DND-41 (cell line): ENCODE measurements around the gene ZFYVE28.

Experiments used
- ATAC-seq: fragments of 200-7000 bp; cut with Tn5 transposase; 3 replicates; pipeline ENCODE4 v1.9.1; 2021; ENCODE audit warnings: low read depth; ENCODE audit not compliant: insufficient read depth
- DNase-seq: peaks from one replicate; pipeline ENCODE4 v3.0.0-alpha.2; 2020
- H2AFZ ChIP-seq: 2 replicates; pipeline ENCODE4 v1.6.0; 2012; ENCODE audit warnings: low read depth, low read length
- H3K27ac ChIP-seq: 2 replicates; pipeline ENCODE4 v1.5.1; 2012; ENCODE audit warnings: low read length, inconsistent platforms
- H3K27me3 ChIP-seq: fragments of 200-600 bp; sonication (generic); 2 replicates; pipeline ENCODE4 v1.6.0; 2012; ENCODE audit warnings: low read length, mild to moderate bottlenecking, inconsistent platforms; ENCODE audit not compliant: insufficient read depth, poor library complexity
- H3K36me3 ChIP-seq: 2 replicates; pipeline ENCODE4 v1.5.1; 2012; ENCODE audit warnings: low read length, inconsistent platforms; ENCODE audit not compliant: insufficient read depth
- H3K4me1 ChIP-seq: 2 replicates; pipeline ENCODE4 v1.5.1; 2012; ENCODE audit warnings: mild to moderate bottlenecking, low read length; ENCODE audit not compliant: insufficient read depth
- H3K4me2 ChIP-seq: 2 replicates; pipeline ENCODE4 v1.6.0; 2012; ENCODE audit warnings: mild to moderate bottlenecking, moderate library complexity, low read length, inconsistent platforms; ENCODE audit not compliant: insufficient read depth
- H3K4me3 ChIP-seq, 2 experiments: fragments of 200-600 bp in 1 of 2; shearing (Covaris generic) in 1 of 2; 2 replicates each; pipeline ENCODE4 v1.5.1; 2012 to 2016; ENCODE audit warnings: inconsistent platforms in 2 of 2, low read length in 2 of 2, mild to moderate bottlenecking in 2 of 2, low read depth in 1 of 2, moderate library complexity in 1 of 2
- H3K79me2 ChIP-seq: 2 replicates; pipeline ENCODE4 v1.6.0; 2012; ENCODE audit warnings: low read length, inconsistent platforms; ENCODE audit not compliant: insufficient read depth
- H3K9ac ChIP-seq: 2 replicates; pipeline ENCODE4 v1.6.0; 2012; ENCODE audit warnings: low read depth, mild to moderate bottlenecking, inconsistent platforms, low read length, moderate library complexity
- H3K9me3 ChIP-seq: 2 replicates; pipeline ENCODE4 v1.5.1; 2012; ENCODE audit warnings: low read length, moderate library complexity, mild to moderate bottlenecking, inconsistent platforms; ENCODE audit not compliant: insufficient read depth, severe bottlenecking
- H4K20me1 ChIP-seq: 2 replicates; pipeline ENCODE4 v1.6.0; 2012; ENCODE audit warnings: low read length; ENCODE audit not compliant: insufficient read depth
- CTCF ChIP-seq: IDR thresholded peaks from 2 replicates; pipeline ENCODE4 v1.5.1; 2012; ENCODE audit warnings: borderline replicate concordance, low read length, moderate library complexity, mild to moderate bottlenecking; ENCODE audit not compliant: poor library complexity, severe bottlenecking; ENCODE audit errors: extremely low read depth
- EZH2 ChIP-seq: IDR thresholded peaks from 3 replicates; pipeline ENCODE4 v1.6.1; 2012; ENCODE audit warnings: borderline replicate concordance, low read depth, mild to moderate bottlenecking, moderate library complexity, low read length, inconsistent platforms; ENCODE audit not compliant: severe bottlenecking

Gene ZFYVE28

DNA sequence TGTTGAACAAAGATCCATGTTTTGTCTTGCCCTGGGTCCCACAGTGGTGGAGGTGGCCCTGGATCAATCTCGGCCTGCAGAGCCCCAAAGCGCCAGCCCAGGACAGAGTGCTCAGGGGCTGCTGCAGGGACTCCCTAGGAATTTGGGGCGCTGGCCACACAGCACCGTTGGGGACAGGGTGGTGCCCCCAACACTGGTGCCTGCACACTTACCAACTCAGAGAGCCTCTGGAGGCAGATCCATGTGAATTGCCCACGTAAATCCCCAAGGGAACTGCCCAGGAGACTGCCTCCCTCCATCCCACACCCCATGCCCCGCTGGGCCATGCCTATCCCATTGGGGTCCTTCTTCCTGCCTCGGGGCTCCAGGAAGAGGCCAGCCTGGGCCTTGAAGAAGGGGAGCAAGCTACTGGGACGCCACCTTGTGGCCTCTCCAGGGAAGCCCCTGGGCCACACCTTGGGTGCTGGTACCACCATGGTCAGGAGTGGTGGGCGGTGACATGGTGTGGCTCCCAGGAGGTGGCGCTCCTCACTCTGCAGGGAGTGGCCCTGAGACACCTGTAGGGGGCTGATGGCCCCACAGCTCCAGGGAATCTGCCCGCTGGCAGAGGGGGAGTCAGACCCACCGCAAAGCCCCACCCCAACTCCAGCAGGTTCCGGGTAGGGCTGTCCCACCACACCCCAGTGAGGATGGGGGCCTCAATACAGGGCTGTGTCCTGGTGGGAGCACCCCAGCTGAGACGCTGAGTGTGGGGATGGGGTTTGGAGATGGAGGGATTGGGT is 23.1 kb upstream of the ZFYVE28 start:
- Histone ChIP-seq H2AFZ (no peak overlapping the region), H3K4me1 (no peaks in the 10 kb centered on the region), H3K9me3 (no peaks in the 10 kb centered on the region), H3K4me3 (no peak overlapping the region), H3K4me2 (no peak overlapping the region), H3K36me3 (no peaks in the 10 kb centered on the region), H4K20me1 (no peaks in the 10 kb centered on the region), H3K9ac (no peak overlapping the region), H3K27ac (no peak overlapping the region), H3K79me2 (no peaks in the 10 kb centered on the region), H3K27me3 (no peaks in the 10 kb centered on the region)
- peak; percentile 91 for ATAC-seq
- peak; percentile 69 for DNase-seq
- TF ChIP-seq CTCF (peak; percentile 84), EZH2 (no peak)

DNA sequence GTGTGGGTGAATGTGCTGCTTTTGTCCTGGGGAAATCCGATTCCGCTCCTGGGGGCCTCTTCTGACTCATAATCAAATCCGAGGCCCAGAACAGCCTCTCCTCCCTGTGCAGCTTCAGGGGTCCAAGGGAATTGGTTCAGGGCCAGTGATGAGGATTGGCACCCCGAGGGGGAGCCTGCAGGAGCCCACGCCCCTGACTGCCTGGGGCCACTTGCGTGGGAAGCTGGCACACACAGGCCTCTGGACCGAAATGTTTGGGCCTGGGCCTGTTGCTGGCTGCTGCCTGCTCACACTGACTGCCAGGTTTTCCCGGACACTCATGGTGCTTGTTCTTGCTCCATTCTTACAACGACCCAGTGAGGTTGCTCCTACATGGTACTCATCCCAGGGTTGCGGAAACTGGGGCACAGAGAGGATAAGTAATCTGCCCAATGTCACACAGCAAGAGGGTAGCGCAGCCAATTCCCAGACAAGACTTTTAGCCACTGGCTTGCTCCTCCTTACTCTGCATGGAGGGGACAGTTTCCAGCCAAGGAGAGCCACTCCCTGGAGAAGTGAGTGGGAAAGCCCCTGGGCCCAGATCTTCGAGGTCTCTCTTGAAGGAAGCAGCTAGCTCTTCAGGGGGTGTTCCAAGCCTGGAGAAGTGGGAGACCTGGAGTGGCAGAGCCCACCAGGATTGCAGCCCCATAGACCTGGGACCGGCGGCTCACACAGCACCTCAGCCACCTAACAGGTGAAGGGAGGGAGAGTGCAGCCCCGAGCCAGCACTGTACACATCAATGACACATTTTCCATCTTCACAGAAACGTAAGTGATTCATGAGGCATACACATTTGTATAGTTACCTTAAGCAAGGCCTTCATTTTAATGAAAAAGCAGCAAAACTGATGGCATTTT is 20.6 kb upstream of the ZFYVE28 start:
- Histone ChIP-seq H3K9ac (no peak overlapping the region), H3K4me1 (no peaks in the 10 kb centered on the region), H3K27ac (no peak overlapping the region), H3K27me3 (no peaks in the 10 kb centered on the region), H4K20me1 (no peaks in the 10 kb centered on the region), H3K4me3 (no peak overlapping the region), H3K79me2 (no peaks in the 10 kb centered on the region), H3K36me3 (no peaks in the 10 kb centered on the region), H3K4me2 (no peak overlapping the region), H3K9me3 (no peaks in the 10 kb centered on the region), H2AFZ (no peak overlapping the region)
- no peak for ATAC-seq
- no peak for TF ChIP-seq CTCF
- TF ChIP-seq EZH2, result no peak
- DNase-seq, result no peak

DNA sequence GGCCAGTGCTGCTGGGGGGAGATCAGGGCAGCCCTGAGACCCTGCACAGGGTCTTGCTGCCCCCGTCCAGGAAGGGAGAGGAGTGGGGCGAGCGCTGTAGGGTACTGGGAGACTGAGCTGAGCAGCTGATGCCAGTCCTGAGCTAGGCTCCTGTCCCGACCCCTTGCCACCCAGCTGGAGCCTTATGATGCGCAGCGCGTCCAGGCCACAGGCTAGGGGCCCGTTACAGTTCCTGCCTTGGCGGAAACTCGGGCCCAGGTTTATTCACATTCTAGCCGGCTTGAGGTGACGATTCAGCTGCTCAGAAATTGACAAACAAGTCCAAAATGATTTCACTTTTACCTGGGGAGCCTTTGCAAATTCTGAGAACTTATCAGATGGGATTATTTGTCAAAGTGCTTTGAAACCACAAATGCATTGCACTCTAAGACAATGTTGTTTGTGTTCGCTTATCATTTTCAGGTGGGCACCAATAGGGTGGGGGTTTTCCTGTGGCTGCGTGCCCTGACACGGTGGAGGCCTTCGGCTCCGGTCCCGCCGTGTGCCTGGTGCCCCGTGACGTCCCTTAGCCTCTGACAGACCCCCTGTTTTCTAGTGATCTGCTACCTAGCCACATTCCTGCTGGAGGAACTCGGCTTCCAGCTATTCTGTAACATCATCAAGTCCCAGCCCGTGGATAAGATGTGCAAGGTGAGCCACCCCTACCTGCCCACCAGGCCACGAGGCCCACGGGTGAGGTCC is 19.2 kb upstream of the ZFYVE28 start:
- no peak overlapping the region for H3K27ac ChIP-seq
- TF ChIP-seq EZH2 (no peak), CTCF (no peak)
- no peaks in the 10 kb centered on the region for H3K27me3 ChIP-seq
- no peaks in the 10 kb centered on the region for H4K20me1 ChIP-seq
- no peak for ATAC-seq
- H3K4me2 ChIP-seq, result no peak overlapping the region
- no peak overlapping the region for H3K9ac ChIP-seq
- no peaks in the 10 kb centered on the region for H3K9me3 ChIP-seq
- H3K4me3 ChIP-seq, result no peak overlapping the region
- H2AFZ ChIP-seq, result no peak overlapping the region
- no peaks in the 10 kb centered on the region for H3K79me2 ChIP-seq
- H3K36me3 ChIP-seq, result no peaks in the 10 kb centered on the region
- no peaks in the 10 kb centered on the region for H3K4me1 ChIP-seq
- no peak for DNase-seq
